Hindlimb muscle (tissue), 1 donor: ENCODE measurements around the gene AIPL1. TPM values are rescaled to one million over a fixed set of nuclear protein-coding genes. Genes with fewer than 3 reads are reported as not detected.
"Not testable (repeated sequence)": the region's sequence is repeated elsewhere in the genome, so short reads cannot be mapped to it uniquely, and the experiment has no call there.

Experiments
- DNase-seq: peaks from one replicate; pipeline ENCODE4 v3.0.0-alpha.2; 2013
- polyA plus RNA-seq: library from polyadenylated mRNA; unstranded; fragments of 120-200 nt; gene quantifications from one replicate; pipeline ENCODE4 v1.2.1, GENCODE V29; 2013; ENCODE audit not compliant: insufficient read length

The AIPL1 gene
- not detected for polyA plus RNA-seq

GRCh38 chr17:6435051-6435450, at the start of gene AIPL1:
TSS of gene AIPL1 (minus strand) at chr17:6435121. CDS start at chr17:6435104, 17 bp downstream.
- no peak for DNase-seq

- no peak for DNase-seq
These were observed 48.6 kb upstream of the AIPL1 start for GRCh38 chr17:6483507-6483906.

DNA sequence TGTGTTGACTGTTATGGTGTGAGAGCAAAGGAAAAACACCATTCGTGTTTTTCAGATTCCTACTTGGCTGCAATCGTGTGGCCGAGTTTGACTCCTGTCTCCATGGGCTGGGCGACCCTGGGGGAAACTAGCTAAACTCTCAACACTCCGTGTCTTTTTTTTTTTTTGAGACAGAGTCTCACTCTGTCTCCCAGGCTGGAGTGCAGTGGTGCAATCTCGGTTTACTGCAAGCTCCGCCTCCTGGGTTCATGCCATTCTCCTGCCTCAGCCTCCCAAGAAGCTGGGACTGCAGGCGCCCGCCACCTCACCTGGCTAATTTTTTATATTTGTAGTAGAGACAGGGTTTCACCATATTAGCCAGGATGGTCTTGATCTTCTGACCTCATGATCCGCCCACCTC, 47.9 kb upstream of the AIPL1 start:
- DNase-seq, result not testable (repeated sequence)

DNA sequence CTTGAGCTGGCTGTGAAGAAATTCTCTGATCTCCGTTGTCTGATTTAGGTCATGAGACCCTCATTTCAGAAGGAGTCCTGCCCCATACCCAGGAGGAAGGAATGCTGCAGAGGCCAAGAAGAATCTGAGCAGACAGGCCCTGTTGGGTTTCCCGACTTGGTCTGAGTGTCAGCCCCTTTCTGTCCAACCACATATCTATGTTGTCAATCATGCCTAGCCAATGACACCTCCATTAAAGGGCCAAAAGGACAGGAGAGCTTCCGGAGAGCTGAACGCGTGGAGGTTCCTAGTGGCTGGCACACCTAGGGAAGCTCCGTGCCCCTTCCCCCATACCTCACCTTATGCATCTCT, 47.2 kb upstream of the AIPL1 start:
- DNase-seq, result no peak

GRCh38 chr17:6480303-6480675, 45.4 kb upstream of the AIPL1 start:
- DNase-seq, result no peak

- no peak for DNase-seq
These were observed 44.8 kb upstream of the AIPL1 start for GRCh38 chr17:6479622-6480302.

- no peak for DNase-seq
These were observed 43.6 kb upstream of the AIPL1 start for GRCh38 chr17:6478486-6478885.

- DNase-seq, result no peak
These were observed 43.0 kb upstream of the AIPL1 start for GRCh38 chr17:6477831-6478383.

- DNase-seq, result no peak
These were observed 41.9 kb upstream of the AIPL1 start for GRCh38 chr17:6476810-6477179.

GRCh38 chr17:6476076-6476809, 41.3 kb upstream of the AIPL1 start:
- DNase-seq, result no peak

- no peak for DNase-seq
These were observed 40.5 kb upstream of the AIPL1 start for GRCh38 chr17:6475411-6475810.

DNA sequence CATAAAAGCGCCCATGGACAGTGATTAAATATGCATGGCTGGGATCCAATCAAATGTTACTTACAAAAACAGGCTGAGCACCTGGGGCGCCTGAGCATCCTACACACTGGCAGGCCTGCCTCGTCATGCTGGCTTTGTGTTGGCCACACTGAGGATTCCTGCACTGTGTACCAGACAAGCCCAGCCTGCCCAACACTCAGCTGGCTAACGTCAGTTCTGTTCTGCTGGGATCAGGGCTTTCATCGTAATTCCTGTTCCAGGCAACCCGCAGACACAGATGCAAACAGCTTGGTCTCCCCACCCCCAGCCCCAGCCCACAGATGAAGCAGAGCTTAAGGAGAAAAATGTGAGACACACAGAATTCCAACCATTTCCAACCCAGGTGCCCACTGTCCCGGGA, 40.0 kb upstream of the AIPL1 start:
- DNase-seq, result no peak

DNA sequence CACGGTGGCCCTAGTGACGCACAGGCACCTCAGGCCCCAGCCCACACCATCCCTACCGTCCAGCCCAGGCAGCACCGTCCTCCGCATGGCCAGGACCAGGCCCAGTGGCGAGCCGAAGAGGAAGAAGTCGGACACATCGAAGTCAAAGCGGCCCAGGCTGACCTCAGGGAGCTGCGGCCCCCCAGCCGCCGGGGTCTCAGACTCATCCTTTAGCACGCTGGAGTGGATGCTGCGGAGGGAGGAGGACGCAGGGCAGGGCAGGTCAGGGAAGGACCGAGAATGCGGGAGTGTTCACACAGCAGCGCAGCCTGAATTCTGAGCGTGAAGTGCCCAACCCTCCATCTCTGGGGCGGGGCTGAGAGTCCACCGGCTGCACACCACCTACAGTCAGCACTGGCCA, 39.5 kb upstream of the AIPL1 start:
- no peak for DNase-seq

DNA sequence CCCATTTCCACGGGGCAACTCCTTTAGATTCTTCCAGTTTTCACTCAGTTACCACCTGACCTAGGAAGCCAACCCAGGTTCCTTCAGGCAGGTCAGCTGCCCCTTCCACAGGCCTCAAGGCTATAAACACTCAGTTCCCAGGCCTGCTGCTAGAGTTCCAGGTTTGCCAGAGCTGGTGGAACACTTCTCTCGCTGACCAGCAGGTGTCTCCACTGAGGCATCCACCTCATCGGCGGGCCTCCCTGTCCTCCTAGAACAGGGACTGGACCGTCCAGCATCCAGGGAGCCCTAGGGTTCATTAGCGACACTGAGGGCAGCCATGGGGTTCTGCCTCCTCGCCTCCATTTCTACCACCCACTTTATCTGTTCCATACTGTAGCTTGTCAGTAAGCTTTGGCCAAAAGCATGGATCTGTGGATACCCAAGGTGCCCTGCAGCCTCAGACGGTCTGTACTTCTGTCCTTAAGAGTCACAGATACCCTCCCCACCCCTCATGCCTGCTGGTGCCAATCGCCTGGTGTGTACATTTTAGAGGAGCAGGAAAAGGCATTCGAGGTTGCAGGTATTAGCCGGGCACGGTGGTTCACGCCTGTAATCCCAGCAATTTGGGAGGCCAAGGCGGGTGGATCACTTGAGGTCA, 38.3 kb upstream of the AIPL1 start:
- DNase-seq, result peak; percentile 71

DNA sequence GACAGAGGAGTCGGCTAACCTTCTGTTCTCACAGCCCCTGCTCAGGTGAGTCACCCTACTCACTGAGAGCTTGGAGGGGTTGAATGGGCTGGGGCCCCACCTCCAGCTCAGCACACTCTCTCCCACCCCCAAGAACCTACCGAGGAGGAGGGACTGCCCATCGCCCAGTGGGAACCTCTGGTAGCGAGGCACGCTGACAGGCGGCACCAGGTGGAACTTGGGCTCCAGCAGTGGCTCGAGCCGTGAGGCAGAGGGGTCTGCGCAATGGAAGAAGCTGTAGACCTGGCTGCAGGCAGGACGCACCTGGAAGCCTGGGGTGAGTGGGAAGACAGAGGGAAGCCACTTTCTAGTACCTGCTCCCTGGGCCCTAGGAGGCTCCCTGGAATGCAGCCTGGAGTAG, 37.6 kb upstream of the AIPL1 start:
- DNase-seq, result no peak

GRCh38 chr17:6471531-6472465, 36.9 kb upstream of the AIPL1 start:
- DNase-seq, result no peak

DNA sequence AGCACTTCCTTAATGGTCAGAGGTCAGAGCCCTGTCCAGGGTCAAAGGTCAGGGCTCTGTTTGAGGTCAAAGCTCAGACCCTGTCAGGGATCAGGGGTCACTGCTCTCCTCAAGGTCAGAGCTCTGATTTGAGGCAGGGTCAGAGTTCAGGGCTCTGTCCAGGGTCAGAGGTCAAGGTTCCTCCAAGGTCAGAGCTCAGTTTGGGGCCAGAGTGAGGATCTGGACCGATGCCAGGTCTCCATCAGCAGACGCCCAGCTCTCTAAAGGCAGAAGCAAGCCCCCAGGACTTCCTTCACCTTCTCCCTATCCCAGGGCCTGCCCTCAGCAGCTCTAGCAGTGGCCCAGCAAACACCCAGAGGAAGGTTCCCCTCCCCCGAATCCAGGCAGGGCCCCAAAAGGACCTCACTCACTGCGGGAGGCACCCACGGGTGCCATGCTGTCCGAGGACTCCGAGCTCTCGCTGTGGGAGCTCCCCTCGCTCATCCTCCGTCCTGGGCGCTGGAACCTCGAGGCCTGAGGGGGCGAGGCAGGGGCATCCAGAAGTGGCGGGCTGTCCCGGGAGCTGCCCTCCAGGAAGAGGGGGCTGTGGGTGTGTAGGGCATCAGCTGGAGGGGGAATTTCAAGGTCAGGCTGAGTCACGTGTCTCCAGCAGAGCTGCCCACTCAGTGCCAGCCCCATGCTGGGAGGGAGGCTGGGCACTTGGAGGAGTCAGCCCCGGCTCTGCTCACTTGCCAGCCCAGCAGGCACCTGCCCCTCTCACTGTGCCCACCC, 36.0 kb upstream of the AIPL1 start:
- DNase-seq, result no peak

GRCh38 chr17:6470146-6470718, 35.3 kb upstream of the AIPL1 start:
- no peak for DNase-seq

- no peak for DNase-seq
These were observed 33.3 kb upstream of the AIPL1 start for GRCh38 chr17:6468051-6468790.

DNA sequence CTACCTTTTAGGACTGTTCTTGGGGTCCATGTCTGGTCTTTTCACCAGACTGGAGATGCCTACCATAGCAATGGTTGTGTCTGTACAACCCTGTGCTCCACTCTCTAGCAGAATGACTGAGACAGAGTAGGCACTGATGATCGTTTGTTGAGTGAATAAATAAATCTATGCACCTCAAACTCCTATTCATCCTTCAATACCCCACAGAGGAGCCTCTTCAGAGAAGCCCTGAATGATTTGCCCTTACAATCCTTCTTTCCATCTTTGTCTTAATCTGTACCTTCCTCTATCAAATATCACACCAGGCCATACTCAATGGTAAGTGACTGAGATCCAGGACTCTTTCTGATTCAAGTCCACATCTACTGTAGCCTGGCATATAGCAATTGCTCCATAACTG, 32.6 kb upstream of the AIPL1 start:
- no peak for DNase-seq
